ENCODE data around the gene AHSG.

AHSG gene

GRCh38 chr3:186587183-186587582 is 25.7 kb upstream of the AHSG start:
- H3K27ac ChIP-seq, result no peak overlapping the region
- TF ChIP-seq CTCF (IDR thresholded peaks at IDR 0.05), result no peak
- TF ChIP-seq ZFX (IDR thresholded peaks at IDR 0.05; ENCODE audit: borderline replicate concordance), result no peak

GRCh38 chr3:186588632-186589031 is 24.2 kb upstream of the AHSG start:
- no peak for TF ChIP-seq CTCF (IDR thresholded peaks at IDR 0.05)
- TF ChIP-seq ZFX (IDR thresholded peaks at IDR 0.05; ENCODE audit: borderline replicate concordance), result no peak
- H3K27ac ChIP-seq, result no peak overlapping the region

- no peak overlapping the region for H3K27ac ChIP-seq
- TF ChIP-seq ZFX (IDR thresholded peaks at IDR 0.05; ENCODE audit: borderline replicate concordance) (no peak), CTCF (IDR thresholded peaks at IDR 0.05) (peak; percentile 41; the same call in 1 of the 2 replicates)
These were observed 23.7 kb upstream of the AHSG start for GRCh38 chr3:186589121-186589520.

GRCh38 chr3:186589856-186590579 is 22.8 kb upstream of the AHSG start:
- H3K27ac ChIP-seq, result no peak overlapping the region
- TF ChIP-seq CTCF (IDR thresholded peaks at IDR 0.05) (no peak), ZFX (IDR thresholded peaks at IDR 0.05; ENCODE audit: borderline replicate concordance) (no peak)

GRCh38 chr3:186590580-186591295 is 22.1 kb upstream of the AHSG start:
- TF ChIP-seq ZFX (IDR thresholded peaks at IDR 0.05; ENCODE audit: borderline replicate concordance) (no peak), CTCF (IDR thresholded peaks at IDR 0.05) (no peak)
- H3K27ac ChIP-seq, result no peak overlapping the region

GRCh38 chr3:186592682-186593081 is 20.2 kb upstream of the AHSG start:
- TF ChIP-seq CTCF (IDR thresholded peaks at IDR 0.05) (no peak), ZFX (IDR thresholded peaks at IDR 0.05; ENCODE audit: borderline replicate concordance) (no peak)
- no peak overlapping the region for H3K27ac ChIP-seq

GRCh38 chr3:186593862-186594261 is 19.0 kb upstream of the AHSG start:
- TF ChIP-seq ZFX (IDR thresholded peaks at IDR 0.05; ENCODE audit: borderline replicate concordance) (no peak), CTCF (IDR thresholded peaks at IDR 0.05) (no peak)
- no peak overlapping the region for H3K27ac ChIP-seq

Data from 22Rv1 (cell line).